HG03460 (cell line): ENCODE measurements around the gene AOPEP.
A peak's percentile ranks its signal among the peaks of the same experiment; 100 is the strongest.

Source experiments
- ATAC-seq: cut with Tn5 transposase; IDR thresholded peaks from one replicate; pipeline ENCODE4 v1.9.1; 2021; ENCODE audit not compliant: unreplicated experiment

Gene AOPEP

GRCh38 chr9:95048225-95049087 is 322.0 kb downstream of the AOPEP start:
- ATAC-seq: peak; percentile 81

- no peak for ATAC-seq
Observed at GRCh38 chr9:95049761-95050160, 323.3 kb downstream of the AOPEP start.

GRCh38 chr9:95053611-95054570 is 327.4 kb downstream of the AOPEP start:
- no peak for ATAC-seq

GRCh38 chr9:95055334-95055850 is 328.9 kb downstream of the AOPEP start:
- ATAC-seq: no peak

GRCh38 chr9:95055851-95056551 is 329.5 kb downstream of the AOPEP start:
- no peak for ATAC-seq

- no peak for ATAC-seq
Observed at GRCh38 chr9:95057101-95057500, 330.6 kb downstream of the AOPEP start.

- no peak for ATAC-seq
Observed at GRCh38 chr9:95058121-95058785, 331.8 kb downstream of the AOPEP start.

GRCh38 chr9:95058795-95059386 is 332.4 kb downstream of the AOPEP start:
- ATAC-seq: no peak

- ATAC-seq: no peak
Observed at GRCh38 chr9:95060234-95060633, 333.7 kb downstream of the AOPEP start.

GRCh38 chr9:95060916-95061315 is 334.4 kb downstream of the AOPEP start:
- ATAC-seq: no peak

GRCh38 chr9:95061916-95062595 is 335.6 kb downstream of the AOPEP start:
- no peak for ATAC-seq

GRCh38 chr9:95062596-95063065 is 336.1 kb downstream of the AOPEP start:
- ATAC-seq: no peak

GRCh38 chr9:95063300-95063699 is 336.8 kb downstream of the AOPEP start:
- no peak for ATAC-seq

GRCh38 chr9:95065224-95065623 is 338.7 kb downstream of the AOPEP start:
- no peak for ATAC-seq

GRCh38 chr9:95067057-95067456 is 340.6 kb downstream of the AOPEP start:
- no peak for ATAC-seq

- ATAC-seq: no peak
Observed at GRCh38 chr9:95067897-95068296, 341.4 kb downstream of the AOPEP start.

- ATAC-seq: no peak
Observed at GRCh38 chr9:95070549-95071021, 344.1 kb downstream of the AOPEP start.

GRCh38 chr9:95071450-95071849 is 345.0 kb downstream of the AOPEP start:
- no peak for ATAC-seq

- no peak for ATAC-seq
Observed at GRCh38 chr9:95071925-95072324, 345.4 kb downstream of the AOPEP start.
